Skin of body (tissue), 2 donors: Measurements from ENCODE around the gene S1PR2. TPM values are rescaled to one million over a fixed set of nuclear protein-coding genes. Genes with fewer than 3 reads are reported as not detected.
"Not testable (repeated sequence)": the region's sequence is repeated elsewhere in the genome, so short reads cannot be mapped to it uniquely, and the experiment has no call there.

Experiments used
- DNase-seq: peaks from one replicate; lab custom pipeline; 2025; lab: John Stamatoyannopoulos, UW
- total RNA-seq: library from RNA; depleted of rRNA; stranded (reverse); fragments of >200 nt; gene quantifications from one replicate; pipeline ENCODE4 v1.2.3, GENCODE V29; 2014

Gene S1PR2
- total RNA-seq, 1 donor from 2014 or later, result 12.6 TPM

DNA sequence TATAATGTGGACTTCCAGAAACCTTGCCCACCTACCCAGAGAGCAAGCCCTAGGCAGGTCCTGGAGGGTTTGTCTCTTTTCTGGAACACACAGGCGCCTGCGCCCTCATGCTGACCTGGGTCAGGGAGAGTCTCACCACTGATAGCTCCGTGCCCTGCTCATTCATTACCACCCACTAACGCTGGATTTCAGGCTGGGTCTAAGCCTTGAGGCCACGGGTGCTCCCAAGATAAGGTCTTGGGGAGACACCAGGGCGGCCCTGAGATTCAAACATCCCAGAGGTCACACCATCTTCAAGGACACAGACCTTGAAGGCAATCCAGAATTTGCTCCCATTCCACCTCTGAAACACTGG is 5.1 kb downstream of the S1PR2 start:
- no peak for DNase-seq

DNA sequence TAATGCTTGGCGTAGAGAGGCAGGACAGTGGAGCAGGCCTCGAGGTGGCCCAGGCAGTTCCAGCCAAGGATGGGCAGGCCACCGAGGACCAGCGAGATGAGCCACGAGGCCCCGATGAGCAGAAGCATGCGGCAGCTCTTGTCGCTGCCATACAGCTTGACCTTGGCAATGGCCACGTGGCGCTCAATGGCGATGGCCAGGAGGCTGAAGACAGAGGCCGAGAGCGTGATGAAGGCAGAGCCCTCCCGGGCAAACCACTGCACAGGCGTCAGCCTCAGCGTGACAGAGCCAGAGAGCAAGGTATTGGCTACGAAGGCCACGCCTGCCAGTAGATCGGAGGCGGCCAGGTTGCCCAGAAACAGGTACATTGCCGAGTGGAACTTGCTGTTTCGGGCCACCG is 6.8 kb downstream of the S1PR2 start:
- no peak for DNase-seq

DNA sequence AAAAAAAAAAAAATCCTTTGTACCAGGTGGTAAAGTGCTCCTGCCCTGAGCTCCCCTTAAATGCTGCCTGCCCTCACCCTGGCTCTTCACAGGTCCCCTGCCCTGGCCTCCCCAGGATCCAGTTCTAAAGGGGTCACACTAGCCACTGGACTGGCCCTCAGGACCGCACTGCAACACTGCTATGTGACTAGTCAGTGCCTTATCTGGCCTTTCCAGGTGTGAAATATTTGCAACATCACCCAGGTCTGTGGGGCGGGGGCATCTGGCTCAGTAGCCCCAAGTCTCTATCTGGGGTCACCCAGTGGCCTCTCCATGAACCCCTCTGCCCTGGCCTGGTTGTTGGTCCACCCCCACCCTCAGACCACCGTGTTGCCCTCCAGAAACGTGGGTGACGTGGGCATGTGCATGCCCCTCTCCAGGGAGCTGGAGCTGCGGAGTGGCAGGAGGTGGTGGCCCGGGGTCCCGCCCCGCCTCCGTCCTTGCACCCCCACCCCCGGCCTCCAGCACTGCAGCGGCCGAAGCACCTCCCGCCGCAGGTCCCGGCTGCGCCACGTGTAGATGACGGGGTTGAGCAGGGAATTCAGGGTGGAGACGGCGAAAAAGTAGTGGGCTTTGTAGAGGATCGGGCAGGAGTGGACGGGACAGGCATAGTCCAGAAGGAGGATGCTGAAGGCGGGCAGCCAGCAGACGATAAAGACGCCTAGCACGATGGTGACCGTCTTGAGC is 7.5 kb downstream of the S1PR2 start:
- DNase-seq, result no peak

DNA sequence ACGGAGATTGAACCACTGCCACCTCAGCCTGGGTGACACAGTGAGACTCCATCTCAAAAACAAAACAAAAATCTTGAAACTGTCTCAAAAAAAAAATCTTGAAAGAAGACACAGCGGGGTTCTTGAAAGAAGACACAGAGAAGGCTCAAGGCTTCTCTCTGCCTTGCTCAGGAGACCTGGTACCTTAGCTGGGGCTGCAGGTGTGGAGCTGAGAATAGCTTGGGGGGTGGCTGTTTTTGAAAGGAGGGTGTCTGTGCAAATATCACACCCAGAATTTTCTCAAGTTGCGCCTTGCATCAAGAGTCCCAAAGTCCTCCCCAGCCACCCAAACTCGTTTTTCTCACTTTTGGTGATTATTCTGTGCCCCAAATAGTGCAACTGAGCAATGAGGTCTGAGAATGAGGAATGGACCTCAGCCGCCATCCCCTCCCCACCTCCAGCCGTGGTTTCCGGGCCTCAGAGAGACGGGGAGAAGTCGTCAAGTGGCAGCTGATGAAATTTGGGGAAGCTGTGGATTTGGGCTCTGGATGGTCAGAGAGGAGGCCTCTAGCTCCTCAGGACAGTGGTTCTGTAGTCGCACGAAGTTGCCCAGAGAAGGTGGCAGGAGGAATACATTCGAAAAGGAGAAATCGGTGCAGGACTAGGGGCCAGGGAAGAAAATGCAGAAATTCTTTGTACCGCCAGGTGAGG is 8.8 kb downstream of the S1PR2 start:
- no peak for DNase-seq

DNA sequence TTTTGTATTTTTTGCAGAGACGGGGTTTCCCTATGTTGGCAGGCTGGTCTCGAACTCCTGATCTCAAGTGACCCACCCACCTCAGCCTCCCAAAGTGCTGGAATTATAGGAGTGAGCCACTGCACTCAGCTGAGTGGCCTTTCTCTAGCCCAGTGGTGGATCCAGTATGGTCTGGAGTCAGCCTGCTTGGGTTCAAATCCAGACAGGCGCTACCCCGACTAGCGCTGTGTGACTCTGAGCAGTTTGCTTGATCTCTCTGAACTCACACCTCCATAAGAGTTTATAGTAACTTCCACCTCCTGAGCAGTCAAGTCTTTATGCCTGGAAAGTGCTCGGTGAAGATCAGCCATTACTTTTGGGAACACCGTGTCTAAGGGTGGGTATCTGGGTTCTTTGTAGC is 10.4 kb downstream of the S1PR2 start:
- DNase-seq, result no peak

DNA sequence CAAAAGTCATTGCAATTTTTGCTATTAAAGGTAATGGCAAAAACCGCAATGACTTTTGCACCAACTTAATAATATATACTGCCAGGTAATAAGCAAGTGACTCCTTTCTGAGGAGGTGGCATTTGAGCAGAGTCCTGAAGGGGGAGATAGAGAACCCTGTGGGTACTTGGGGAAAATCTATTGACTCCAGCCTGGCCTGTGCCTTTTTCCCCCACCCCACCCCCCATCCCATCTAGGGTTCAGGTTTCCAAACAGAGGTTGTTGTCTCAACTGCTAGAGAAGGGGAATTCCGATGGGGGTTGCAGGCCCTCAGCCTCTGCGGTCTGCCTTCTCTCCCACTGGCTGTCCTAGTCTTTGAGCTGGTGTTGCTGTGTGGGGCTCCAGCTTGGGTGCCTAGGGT is 11.5 kb downstream of the S1PR2 start:
- DNase-seq, result no peak

DNA sequence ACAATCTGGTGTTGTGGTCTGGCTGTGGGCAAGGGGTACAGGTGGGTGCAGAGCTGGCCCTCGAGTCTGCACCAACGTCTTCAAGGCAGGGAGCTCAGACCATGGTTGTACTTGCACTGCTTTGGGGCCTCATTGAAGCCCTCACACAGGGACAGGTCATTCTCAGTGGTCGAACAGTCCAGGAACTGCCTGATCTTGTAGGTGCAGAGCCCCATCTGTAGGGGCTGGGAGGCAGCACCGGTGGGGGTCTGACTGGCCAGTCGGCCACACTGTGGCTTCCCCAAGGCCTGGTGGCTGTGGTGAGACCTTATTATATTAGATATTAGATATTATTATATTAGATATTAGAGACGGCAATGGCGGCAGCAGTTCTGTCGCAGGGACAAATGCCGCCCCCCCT is 14.0 kb downstream of the S1PR2 start:
- DNase-seq, result no peak

DNA sequence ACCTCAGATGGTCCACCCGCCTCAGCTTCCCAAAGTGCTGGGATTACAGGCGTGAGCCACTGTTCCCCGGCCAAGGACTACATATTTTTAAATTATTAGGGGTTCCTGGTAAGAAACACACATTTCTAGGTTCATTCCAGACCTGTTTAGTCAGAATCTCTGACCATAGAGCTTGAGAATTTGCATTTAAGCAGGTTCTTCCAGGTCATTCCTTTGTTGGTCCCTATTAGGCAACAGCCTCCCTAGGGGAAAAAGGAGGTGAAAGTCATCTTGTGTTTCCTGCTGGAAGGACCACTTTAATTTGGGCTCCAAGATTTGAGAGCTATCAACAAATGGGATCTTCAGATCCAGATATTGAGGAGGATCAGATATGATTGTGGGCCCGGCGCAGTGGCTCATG is 16.3 kb downstream of the S1PR2 start:
- no peak for DNase-seq

DNA sequence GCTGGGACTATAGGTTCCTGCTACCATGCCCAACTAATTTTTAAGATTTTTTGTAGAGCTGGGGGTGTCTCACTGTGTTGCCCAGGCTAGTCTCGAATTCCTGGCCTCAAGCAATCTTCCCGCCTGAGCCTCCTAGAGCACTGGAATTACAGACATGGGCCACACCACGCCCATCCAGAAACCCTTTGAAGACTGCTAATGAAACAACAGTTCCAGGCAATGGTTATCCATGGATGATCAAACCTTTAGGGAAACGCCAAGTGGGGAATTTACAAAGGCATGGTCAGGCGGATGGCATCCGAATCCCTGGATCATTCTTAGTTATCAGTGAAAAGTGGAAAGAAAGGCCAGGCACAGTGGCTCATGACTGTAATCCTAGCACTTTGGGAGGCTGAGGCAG is 19.4 kb downstream of the S1PR2 start:
- DNase-seq, result no peak

DNA sequence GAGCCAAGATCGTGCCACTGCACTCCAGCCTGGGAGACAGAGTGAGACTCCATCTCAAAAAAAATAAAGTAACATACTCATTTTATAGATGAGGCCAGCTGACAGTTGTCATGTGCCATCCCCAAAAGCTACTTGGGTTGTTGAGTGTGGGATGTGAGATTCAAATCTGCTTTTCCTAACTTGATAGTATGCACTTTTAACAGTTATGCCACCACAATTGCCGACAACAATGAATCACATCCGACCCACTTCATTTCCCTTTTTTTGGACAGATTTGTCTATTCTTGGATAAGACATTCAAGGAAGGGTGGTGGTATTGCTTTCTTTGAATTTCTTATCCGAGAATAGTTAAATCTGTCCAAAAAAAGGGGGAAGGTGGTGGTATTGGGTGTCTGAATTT is 20.1 kb downstream of the S1PR2 start:
- DNase-seq, result no peak

DNA sequence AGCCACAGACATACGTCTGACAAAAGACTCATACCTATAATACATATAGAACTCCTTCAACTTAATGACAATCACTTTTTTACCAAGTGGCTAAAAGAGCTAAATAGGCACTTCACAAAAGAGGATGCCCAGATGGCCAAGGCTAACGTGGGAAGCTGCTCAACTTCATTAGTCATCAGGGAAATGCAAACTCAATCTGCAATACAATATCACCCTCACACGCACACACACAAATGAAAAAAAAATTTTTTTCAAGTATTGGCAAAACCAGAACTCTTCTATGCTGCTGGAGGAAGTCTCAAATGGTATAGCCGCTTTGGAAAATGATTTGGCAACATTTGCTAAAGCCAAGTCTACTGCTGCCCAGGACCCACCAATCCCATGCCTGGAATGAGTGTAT is 21.8 kb downstream of the S1PR2 start:
- no peak for DNase-seq

DNA sequence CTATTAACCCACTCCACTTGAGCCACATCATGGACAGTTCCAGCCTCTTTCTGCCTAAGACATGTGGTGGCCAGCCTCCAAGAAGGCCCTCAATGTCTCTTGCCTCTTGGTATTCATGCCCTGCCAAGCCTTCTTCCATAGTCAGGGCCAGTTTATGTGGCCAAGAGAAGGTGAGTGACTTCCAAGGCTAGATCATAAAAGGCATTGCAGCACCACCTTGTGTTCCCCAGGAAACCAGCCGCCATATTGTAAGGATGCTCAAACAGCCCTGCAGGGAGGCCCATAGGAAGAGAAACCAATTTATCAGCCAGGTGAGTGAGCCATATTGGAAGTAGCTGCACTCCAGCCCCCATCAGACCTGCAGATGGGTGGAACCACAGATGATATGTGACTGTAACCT is 24.1 kb downstream of the S1PR2 start:
- no peak for DNase-seq

DNA sequence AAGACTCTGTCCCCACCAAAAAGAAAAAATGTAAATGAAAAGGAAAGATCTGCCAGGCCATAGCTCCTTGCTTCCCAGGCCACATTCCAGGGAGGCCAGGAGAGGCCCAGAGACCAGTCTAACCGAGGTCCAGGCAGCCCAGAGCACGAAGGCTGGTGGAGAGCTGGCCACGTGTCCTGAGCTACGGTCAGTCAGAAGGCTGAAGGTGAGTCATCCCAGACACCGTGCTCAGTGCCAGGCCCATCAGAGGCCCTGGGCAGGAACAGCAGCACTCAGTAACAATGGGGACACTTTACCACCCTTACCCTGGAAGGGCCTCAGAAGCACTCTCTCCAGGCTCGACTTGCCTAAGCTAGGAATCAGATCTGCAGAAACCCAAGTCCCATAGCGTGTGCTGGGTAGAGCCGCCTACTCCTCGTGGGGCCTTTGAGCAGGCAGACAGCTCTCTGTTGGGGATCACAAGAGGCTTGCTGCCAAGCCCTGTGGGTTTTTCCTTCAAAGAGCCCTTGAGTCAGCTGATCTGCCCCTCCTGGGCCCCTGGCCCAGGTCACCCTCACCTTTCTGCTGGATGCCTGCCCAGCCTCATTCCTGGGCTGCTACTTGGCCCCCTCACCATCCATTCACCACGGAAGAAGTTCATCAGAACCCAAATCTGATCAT is 24.8 kb downstream of the S1PR2 start:
- no peak for DNase-seq

DNA sequence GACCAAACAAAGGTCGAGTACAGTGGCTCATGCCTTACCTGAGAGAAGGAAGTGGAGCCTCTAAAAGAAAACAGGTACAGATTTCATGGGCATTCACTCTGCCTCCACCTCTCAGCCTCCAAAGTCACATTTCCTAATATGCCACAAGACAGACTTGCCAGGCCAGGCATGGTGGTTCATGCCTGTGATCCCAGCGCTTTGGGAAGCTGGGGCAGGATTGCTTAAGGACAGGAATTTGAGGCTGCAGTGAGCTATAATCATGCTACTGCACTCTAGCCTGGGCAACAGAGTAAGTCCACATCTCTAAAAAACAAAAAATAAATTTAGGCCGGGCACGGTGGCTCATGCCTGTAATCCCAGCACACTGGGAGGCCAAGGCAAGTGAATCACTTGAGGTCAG is 25.5 kb downstream of the S1PR2 start:
- DNase-seq, result no peak

DNA sequence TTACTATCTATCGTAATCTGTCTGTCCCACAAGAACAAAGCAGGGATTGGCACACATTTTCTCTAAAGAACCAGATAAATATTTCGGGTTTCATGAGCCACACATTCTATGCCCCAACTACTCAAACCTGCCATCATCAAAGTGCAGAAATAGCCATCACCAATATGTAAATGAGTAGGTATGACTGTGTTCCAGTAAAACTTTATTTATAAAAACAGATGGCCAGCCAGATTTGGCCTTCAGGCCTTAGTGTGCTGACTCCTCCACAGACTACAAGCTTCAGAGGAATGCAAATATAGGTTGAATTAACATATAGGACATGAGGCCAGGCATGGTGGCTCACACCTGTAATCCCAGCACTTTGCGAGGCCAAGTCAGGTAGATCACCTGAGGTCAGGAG is 27.4 kb downstream of the S1PR2 start:
- no peak for DNase-seq

DNA sequence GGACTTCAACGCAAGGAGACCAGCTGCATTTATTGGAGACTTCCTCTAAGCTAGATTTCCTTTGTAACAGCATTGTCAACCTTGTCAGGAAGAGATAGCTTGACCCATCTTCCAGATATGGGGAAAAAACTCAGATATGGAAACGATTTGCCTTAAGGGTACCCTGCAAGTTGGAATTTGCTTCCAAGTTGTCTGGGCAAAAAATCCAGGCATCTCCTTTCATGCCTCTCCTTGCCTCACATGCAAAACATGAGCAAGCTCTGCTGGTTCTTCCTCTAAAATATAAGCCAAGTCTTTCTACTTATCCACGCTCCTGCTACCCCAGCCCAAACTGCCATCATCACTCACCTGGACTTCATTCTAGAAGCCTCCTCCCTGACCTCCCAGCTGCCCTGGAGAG is 30.0 kb downstream of the S1PR2 start:
- DNase-seq, result no peak

DNA sequence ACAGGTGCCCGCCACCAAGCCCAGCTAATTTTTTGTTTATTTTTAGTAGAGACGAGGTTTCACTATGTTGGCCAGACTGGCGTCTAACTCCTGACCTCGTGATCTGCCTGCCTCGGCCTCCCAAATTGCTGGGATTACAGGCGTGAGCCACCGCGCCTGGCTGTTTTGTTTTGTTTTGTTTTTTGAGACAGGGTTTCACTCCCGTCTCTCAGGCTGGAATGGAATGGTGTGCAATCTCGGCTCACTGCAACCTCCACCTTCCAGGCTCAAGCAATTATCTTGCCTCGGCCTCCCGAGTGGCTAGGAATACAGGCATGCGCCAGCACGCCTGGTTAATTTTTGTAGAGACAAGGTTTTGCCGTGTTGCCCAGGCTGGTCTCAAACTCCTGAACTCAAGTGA is 31.0 kb downstream of the S1PR2 start:
- DNase-seq, result not testable (repeated sequence)

DNA sequence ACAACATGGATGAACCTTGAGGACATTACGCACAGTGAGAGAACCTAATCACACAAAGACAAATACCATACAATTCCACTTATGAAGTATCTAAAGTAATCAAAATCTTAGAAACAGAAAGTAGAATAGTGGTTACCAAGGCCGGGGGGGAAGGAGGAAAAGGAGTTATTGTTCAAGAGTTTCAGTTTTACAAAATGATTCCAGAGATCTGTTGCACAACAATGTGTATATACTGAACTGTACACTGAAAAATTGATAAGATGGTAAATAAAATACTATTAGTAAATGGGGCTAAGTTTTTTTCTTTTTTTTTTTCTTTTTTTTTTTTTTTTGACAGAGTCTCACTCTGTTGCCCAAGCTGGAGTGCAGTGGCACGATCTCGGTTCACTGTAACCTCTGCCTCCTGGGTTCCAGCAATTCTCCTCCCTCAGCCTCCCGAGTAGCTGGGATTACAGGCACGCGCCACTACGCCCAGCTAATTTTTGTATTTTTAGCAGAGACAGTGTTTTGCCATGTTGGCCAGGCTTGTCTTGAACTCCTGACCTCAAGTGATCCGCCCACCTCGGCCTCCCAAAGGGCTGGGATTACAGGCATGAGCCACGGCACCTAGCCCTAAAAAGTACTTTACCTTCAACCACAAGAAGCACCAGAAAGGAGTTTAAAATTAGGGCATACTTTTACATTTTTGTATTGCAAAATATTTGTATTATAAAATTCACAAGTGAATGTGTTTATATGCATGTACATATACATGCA is 32.1 kb downstream of the S1PR2 start:
- DNase-seq, result not testable (repeated sequence)

DNA sequence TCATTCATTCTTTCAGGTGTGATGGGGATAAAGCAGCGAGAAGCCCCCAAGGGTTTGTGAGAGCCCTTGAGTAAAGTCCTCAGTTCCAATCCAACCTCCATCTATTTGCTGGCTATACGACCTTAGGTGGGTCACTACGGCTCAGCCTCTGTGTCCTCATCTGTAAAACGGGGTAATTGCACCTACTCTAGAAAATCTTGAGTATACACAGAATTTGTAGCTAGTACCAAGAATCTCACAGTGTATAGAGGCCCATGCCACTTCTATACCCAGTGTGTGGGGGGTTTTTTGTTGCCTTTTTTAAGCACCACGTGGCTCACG is 36.0 kb downstream of the S1PR2 start:
- DNase-seq, result no peak

DNA sequence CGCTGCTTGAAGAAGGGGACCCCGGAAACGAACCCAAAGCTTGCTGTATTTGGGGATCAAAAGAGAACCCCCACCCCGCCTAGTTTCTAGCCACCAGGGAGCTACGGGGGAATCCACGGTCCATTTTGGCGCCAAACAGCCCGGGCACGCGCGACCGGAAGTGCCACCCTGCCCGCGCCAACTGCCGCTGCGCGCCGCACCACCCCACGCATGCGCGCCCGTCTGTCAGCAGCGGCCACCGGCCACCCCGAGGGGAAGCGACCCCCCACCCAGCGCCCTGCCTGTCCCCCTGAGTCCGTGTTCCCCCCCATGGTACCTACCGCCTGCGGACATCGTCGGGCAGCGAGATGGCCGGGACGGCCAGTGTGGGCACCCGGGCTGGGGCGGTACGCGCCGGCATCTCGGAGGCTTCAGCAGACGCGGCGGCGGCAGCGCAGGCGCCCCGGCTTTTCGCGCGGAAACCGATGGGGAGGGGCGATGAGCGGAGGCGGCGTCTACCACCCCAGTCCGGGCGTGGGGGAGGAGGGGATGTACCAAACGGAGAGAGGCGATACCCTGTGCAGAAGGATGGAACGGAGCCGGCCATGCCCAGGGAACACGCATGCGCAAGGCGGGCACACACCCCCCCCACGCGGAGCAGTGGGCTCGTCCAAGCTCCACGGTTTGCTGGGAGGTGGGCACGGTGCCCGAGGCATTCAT is 36.5 kb downstream of the S1PR2 start, which contains the start of gene DNMT1:
Gene DNMT1 (minus strand): TSS at position 454 of the 699 bp plus-strand sequence. CDS start 54 bp downstream, at position 400.
- peak; percentile 91 for DNase-seq

DNA sequence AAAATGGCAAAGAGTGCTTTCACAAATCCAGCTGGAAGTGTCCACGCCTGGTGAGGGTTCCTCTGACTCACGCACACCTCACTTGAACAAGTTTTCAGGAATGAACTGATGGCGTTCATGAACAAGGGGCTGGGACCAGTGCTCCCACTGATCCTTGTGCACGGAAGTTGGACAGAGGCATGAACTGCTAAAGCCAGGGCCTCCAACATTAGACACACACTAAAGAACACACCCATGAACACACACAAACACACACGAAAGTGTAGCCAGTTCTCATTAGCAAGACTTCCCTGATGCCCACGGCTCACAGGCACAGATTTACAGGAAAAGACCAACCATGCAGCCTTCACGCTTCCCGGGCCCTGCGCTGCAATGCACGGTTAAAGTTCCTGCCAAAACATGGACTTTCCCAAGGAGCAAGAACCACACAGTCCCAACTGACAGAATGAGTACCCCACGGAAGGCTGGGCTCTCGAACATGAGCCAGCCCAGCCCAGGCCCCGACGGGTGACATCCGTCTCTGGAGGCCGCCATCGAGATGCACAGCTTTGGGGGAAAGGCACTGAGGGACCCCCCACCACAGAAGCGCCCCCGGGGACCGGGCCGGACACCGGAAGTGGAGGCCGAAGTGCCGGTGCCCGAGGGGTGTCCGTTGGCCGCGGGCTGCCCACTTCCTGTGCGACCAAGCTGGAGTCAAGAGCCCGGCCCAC is 37.2 kb downstream of the S1PR2 start:
- no peak for DNase-seq
